Effector memory CD4-positive, alpha-beta T cell (primary cell): Measurements from ENCODE around the gene ZNF778.

Source experiments
- DNase-seq, 3 donors: peaks; one replicate each; pipeline ENCODE4 v3.0.0-alpha.2; 2020
- H3K27ac ChIP-seq: 2 replicates; pipeline ENCODE4 v1.7.0; 2013; ENCODE audit warnings: mild to moderate bottlenecking, low read length, moderate library complexity; ENCODE audit not compliant: insufficient read depth, poor library complexity, severe bottlenecking
- H3K27me3 ChIP-seq: replicated peaks from 2 replicates; pipeline ENCODE4 v1.7.0; 2013; ENCODE audit warnings: mild to moderate bottlenecking, low read length; ENCODE audit not compliant: insufficient read depth, control insufficient read depth, poor library complexity, severe bottlenecking
- H3K36me3 ChIP-seq: 2 replicates; pipeline ENCODE4 v1.7.0; 2013; ENCODE audit warnings: mild to moderate bottlenecking, low read length, moderate library complexity; ENCODE audit not compliant: control insufficient read depth, insufficient read depth
- H3K4me1 ChIP-seq: 2 replicates; pipeline ENCODE4 v1.7.0; 2013; ENCODE audit warnings: low read length, mild to moderate bottlenecking; ENCODE audit not compliant: control insufficient read depth, insufficient read depth, poor library complexity, severe bottlenecking
- H3K4me3 ChIP-seq: 2 replicates; pipeline ENCODE4 v1.7.0; 2013; ENCODE audit warnings: low read length, low read depth, mild to moderate bottlenecking; ENCODE audit not compliant: insufficient read depth, poor library complexity, severe bottlenecking
- H3K9me3 ChIP-seq: 2 replicates; pipeline ENCODE4 v1.7.0; 2013; ENCODE audit warnings: mild to moderate bottlenecking, low read length, moderate library complexity; ENCODE audit not compliant: control insufficient read depth

The ZNF778 gene

DNA sequence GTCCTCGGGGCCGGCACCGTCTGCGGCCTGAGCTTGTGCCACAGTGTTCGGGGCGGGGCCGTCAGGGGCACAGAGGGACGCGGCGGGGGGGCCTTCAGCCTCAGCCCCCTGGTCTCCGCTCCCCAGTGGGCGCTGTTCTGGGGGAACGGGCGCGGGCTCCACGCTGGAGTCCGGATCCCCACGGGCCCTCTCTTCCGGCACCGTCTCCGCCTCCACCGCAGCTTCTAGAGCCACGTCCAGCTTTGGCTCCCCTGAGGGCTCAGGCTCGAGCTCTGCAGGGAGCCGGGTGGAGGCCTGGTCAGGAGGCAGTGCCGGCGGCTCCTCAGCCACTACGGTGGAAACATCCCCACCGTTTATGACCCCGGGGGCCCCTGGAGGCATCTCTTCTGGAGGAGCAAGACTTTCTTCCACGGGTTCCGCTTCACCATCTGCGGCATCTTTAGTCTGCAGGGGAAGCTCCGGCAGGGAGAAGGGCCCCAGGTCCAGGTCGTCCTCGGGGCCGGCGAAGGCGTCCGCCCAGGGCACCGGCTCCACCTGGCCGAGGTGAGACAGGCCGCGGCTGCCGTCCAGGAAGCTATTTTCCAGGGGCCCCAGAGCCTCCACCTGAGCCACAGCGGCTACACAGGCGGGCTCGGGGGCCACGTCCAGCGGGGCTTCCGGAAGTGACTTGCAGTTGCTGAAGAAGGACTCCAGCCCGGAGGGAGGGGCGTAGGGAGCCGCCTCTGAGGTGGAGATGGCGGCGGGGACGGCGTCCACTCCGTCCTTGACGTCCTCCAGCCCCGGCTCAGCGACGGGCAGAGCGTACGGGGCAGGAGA lies 62.4 kb downstream of the ZNF778 start:
- Histone ChIP-seq H3K9me3 (no peaks in the 10 kb centered on the region), H3K27me3 (no peaks in the 10 kb centered on the region), H3K4me3 (no peak overlapping the region), H3K36me3 (peaks cover 70% of the 10 kb centered on the region), H3K4me1 (no peaks in the 10 kb centered on the region), H3K27ac (no peak overlapping the region)
- no peak for DNase-seq

DNA sequence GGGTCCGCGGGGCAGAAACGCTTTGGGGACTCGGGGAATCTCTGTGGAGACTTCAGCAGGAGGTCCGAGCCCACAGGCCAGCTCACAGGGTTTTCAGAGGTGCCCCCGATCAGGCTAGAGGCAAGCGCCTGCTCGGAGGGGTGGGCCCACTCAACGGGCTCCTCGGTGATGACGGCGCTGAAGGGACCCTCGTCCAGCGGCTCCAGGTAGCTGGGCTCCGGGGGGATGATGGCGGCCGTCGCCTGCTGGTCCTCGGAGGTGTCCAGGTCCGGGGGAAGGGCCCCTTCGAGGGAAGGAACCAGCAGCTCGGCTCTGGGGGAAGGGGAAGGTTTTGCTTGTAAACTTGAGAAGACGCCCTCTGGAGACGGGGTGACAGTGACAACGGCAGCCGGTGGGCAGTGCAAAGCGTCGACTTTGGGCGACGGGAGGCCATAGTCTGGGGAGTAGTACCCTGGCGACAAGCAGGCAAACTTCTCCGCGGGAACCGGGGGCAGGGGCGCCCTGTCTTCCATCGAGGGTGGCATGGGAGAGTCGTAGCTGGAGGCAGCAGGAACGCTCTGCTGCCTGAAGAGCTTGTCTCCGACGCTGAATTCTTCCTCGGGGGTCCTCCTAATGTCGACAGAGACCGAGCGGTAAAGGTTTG lies 63.2 kb downstream of the ZNF778 start:
- no peaks in the 10 kb centered on the region for H3K27me3 ChIP-seq
- DNase-seq = no peak
- H3K36me3 ChIP-seq = peaks cover 70% of the 10 kb centered on the region
- H3K9me3 ChIP-seq = no peaks in the 10 kb centered on the region
- H3K4me3 ChIP-seq = no peak overlapping the region
- no peaks in the 10 kb centered on the region for H3K4me1 ChIP-seq
- H3K27ac ChIP-seq = no peak overlapping the region

DNA sequence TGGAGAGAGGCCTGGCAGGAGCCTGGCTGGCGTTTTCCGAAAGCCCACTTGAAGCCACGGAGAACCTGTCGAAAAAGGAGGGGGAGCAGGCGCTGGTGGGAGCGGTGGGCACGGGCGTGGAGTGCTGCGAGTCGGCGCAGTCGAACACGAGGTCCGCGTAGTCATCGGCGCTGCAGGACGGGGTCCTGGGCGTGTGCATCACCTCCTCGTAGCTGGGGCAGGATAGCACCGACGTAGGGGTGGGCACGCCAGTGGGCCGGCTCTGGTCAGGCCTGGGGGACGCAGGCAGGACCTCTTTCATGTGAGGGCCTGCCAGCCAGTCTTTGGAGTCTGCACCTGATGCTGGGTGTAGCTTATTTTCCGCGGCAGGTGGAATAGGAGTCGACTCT lies 63.7 kb downstream of the ZNF778 start:
- H3K27me3 ChIP-seq = no peaks in the 10 kb centered on the region
- H3K27ac ChIP-seq = no peak overlapping the region
- peaks cover 70% of the 10 kb centered on the region for H3K36me3 ChIP-seq
- no peaks in the 10 kb centered on the region for H3K9me3 ChIP-seq
- DNase-seq = no peak
- H3K4me1 ChIP-seq = no peaks in the 10 kb centered on the region
- H3K4me3 ChIP-seq = no peak overlapping the region

DNA sequence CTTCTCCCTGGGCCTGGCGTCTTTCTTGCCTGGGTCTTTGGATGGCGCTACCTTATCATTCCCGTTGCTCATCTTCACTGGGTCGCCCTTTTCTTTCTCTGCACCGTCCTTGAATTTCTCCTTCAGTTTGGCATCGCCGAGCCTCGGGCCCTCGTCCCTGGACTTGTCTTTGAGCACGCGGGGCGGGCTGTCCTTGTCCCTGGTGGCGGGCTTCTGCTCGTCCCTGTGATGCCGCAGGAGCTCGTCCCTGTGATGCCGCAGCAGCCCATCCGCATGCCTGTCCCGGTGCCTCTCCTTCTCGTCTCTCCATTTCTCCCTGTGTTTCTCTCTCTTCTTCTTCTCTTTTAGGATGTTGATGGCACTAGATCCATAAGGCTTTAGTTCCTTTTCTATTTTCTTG lies 64.3 kb downstream of the ZNF778 start:
- DNase-seq = no peak
- Histone ChIP-seq H3K36me3 (peaks cover 72% of the 10 kb centered on the region), H3K27me3 (no peaks in the 10 kb centered on the region), H3K9me3 (no peaks in the 10 kb centered on the region), H3K4me3 (no peak overlapping the region), H3K27ac (no peak overlapping the region), H3K4me1 (no peaks in the 10 kb centered on the region)

DNA sequence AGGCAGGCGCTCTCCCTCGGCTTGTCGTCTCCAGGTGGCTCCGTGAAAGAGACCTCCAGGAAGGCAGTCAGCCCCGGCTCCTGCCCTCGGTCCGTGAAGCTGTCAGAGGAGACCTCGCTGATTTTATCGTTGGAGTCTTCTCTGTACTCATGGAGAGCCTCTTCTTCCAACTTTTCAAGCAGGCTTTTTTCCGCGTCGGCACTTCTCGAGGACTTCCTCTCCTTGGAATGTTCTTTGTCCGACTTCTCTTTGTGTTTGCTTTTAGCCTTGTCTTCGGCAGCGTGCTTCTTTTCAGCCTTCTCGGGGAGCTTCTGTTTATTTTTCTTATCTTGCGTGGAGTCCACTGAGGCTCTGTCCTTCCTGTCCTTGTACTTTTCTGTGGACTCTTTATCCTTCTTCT lies 65.0 kb downstream of the ZNF778 start:
- no peaks in the 10 kb centered on the region for H3K9me3 ChIP-seq
- no peaks in the 10 kb centered on the region for H3K4me1 ChIP-seq
- no peak overlapping the region for H3K4me3 ChIP-seq
- no peaks in the 10 kb centered on the region for H3K27me3 ChIP-seq
- peaks cover 75% of the 10 kb centered on the region for H3K36me3 ChIP-seq
- H3K27ac ChIP-seq = no peak overlapping the region
- no peak for DNase-seq

DNA sequence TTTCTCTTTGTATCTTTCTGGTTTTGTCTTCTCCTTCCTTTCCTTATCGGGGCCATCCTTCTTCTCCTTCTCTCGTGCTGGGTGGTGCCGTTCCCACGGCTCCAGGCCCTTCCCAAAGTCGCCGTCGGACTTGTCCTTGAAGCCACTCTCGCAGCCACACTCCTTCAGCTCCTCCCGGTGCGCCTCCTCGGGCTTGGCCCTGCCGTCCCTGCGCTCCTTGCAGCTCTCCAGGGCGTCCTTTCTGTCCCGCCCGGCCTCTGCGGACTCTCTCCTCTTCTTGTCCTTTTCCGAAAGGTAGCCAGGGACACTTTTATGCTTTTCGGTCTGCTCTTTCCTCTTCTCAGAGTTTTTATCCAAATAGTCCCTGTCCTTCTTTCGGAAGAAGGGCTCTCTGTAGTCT lies 65.9 kb downstream of the ZNF778 start:
- Histone ChIP-seq H3K27ac (no peak overlapping the region), H3K4me1 (no peaks in the 10 kb centered on the region), H3K36me3 (peaks cover 75% of the 10 kb centered on the region), H3K9me3 (no peaks in the 10 kb centered on the region), H3K27me3 (no peaks in the 10 kb centered on the region), H3K4me3 (no peak overlapping the region)
- DNase-seq = no peak

DNA sequence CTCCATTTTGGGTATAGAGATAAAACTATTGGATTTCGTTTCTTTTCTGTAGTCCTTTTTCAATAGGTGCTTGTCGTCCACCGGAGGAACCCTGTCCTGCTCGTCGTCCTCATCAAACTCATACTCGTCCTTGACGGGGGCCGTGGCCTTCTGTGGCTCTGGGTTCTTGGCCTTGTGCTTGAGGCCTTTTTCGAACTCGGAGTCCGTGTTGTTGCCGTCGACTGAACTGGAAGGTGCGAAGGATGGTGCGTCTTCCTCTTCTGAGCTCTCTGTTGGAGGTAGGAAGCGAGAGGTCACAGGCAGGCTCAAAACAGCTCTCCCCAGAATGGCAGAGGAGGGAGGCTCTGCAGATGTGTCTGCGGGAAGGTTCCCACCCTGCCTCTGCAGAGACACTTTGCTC lies 67.9 kb downstream of the ZNF778 start:
- H3K4me3 ChIP-seq = no peak overlapping the region
- H3K9me3 ChIP-seq = no peaks in the 10 kb centered on the region
- no peak for DNase-seq
- no peaks in the 10 kb centered on the region for H3K4me1 ChIP-seq
- no peaks in the 10 kb centered on the region for H3K27me3 ChIP-seq
- H3K36me3 ChIP-seq = peaks cover 75% of the 10 kb centered on the region
- no peak overlapping the region for H3K27ac ChIP-seq

DNA sequence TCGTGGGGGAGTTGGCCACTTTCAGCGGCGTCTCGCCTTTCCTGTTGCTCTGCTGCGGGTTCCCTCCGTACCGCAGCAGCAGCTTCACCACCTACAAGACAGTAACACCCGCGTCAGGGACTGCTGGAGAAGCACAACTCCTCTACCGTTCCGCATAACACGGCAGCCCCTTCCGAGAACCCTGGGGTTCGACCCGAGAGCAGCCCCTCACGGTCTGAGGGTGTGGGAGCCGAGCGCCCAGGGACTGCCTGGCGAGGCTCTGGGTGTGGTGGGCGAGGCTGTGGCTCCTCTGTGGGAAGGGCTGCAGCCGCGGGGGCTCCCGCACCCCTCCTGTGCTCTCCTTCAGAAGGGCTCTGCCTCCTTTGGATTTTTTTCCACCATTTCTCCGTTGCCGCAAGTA lies 68.6 kb downstream of the ZNF778 start:
- Histone ChIP-seq H3K27ac (no peak overlapping the region), H3K27me3 (no peaks in the 10 kb centered on the region), H3K4me1 (no peaks in the 10 kb centered on the region), H3K36me3 (peaks cover 75% of the 10 kb centered on the region), H3K4me3 (no peak overlapping the region), H3K9me3 (no peaks in the 10 kb centered on the region)
- no peak for DNase-seq
